HUDEP-2 (cell line): ENCODE results near the gene MED12L.

Source experiments
- DNase-seq, 76 experiments: peaks; one replicate each; lab custom pipeline; 2025; ENCODE audit not compliant: unreplicated experiment in 76 of 76; lab: John Stamatoyannopoulos, UW

The MED12L gene

GRCh38 chr3:151479452-151479851, 394.0 kb downstream of the MED12L start:
- no peak for DNase-seq

GRCh38 chr3:151480492-151480891, 395.0 kb downstream of the MED12L start:
- DNase-seq: no peak

- DNase-seq: no peak
Measured at GRCh38 chr3:151483488-151483887, 398.0 kb downstream of the MED12L start.

GRCh38 chr3:151483961-151484520, 398.6 kb downstream of the MED12L start:
- DNase-seq: peak in 18 of 76 experiments; percentile 0 to 57 (median 10)
